C1 segment of cervical spinal cord (tissue), 14 donors: ENCODE measurements around the gene PRXL2B.
"Not testable (repeated sequence)": the region's sequence is repeated elsewhere in the genome, so short reads cannot be mapped to it uniquely, and the experiment has no call there.

Source experiments
- DNase-seq, 14 donors: peaks; one replicate each; lab custom pipeline; 2025; lab: John Stamatoyannopoulos, UW

PRXL2B gene

DNA sequence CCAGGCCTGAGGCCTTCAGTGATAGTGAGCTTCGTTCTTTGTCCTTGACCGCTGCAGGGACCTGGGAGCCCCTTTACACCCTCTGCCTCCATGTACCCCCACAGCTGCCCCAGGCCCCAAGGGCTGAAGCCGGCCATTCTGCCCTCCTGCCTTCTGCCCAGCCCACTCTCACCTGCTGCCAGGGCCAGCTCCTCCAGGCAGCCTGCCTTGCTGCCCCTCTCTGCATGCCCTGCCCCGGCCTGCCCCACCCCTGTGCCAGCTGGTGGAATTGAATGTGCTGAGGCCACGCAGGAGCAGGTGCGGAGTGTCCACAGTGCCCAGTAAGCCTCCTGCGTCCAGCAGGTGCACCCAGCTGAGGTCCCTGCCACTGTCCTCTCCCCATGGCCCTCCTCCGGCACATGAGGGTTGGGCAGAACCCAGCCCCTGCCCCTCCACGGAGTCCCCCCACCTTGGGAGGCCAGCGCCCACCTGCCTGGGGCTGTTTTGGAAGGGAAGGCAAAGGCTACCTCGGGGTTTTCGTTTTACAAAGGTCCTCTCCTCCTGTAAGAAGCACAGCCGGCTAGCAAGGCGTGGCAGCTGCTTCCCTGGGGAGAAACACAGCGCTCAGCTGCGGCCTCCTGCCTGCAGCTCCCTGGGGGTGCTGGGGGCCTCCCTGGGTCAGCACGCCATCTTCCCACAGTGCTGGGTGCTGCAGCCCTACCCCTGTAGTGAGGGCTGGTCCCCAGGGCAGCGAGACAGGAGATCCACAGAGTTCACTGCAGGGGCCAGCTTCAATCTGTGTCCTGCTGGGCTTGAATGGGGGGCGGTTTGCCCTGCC, 25.3 kb downstream of the PRXL2B start:
- no peak for DNase-seq

DNA sequence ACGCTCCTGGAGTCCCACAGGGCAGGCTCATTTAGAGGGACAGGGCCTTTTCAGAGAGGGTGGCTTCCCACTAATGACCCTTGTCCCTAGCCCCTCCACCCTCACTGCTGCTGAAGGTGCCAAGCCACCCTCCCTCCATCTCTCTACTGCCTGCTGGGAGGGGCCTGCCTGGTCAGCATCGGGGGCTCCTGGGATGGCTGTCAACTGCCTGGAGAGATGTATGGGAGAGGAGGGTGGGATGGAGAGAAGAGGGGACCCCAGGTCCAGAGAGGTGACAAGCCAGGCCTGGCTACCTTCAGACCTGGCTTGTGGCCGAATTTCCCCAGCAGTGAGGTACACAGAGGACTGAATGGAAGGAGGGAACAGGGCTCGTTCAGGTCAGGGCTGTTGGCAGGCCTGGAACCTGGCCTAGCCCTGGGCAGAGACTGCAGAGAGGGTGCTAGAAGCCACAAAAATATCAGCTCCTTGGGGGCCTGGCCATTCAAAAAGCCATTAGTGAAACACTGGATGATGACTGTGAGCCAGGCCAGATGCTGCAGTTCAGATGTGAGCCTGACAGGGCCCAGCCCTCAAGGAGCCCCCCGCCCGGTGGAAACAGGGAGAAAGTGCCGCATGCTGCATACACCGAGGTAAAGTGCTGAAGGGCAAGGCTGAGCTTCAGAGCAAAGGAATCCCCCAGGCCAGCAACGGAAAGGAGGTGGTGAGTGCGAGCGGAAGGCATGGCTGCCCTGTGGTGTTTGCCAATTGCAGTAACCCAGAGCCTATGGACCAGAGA, 26.2 kb downstream of the PRXL2B start:
- DNase-seq: no peak

DNA sequence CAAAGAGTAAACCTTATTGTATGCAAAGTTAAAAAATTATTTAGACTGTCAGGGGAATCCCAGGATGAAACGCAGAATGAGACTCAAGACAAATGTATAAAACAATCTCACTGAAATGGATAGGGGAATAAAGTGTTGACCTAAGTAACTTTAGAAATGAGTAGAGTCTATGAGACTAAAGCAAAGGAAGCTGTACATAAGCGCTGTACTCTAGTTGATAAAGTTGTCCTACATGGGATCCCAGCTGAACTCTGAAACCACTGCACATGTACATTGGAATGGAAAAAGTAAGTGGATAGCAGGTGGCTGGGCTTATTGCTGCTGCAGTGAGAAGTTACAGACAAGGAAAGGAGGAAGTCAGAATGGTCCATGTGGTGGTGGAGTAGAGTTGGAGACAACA, 27.6 kb downstream of the PRXL2B start:
- DNase-seq: no peak

DNA sequence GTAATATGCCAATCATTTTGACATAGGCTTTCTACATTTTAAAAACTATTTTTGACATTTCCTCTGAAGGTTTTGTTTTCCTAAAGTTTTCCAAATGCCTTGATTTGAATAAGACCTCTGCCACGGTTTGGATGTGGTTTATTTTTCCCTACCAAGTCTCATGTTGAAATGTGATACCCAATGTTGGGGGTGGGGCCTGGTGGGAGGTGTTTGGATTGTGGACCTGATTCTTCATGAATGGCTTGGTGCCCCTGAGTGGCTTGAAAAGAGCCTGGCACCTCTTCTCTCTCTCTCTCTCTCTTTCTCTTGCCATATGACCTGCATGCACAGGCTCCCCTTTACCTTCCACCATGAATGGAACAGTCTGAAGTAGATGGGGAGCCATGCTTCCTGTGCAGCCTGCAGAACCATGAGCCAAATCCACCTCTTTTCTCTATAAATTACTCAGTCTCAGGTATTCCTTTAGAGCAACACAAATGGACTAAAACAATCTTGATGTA, 31.4 kb downstream of the PRXL2B start:
- DNase-seq: no peak

DNA sequence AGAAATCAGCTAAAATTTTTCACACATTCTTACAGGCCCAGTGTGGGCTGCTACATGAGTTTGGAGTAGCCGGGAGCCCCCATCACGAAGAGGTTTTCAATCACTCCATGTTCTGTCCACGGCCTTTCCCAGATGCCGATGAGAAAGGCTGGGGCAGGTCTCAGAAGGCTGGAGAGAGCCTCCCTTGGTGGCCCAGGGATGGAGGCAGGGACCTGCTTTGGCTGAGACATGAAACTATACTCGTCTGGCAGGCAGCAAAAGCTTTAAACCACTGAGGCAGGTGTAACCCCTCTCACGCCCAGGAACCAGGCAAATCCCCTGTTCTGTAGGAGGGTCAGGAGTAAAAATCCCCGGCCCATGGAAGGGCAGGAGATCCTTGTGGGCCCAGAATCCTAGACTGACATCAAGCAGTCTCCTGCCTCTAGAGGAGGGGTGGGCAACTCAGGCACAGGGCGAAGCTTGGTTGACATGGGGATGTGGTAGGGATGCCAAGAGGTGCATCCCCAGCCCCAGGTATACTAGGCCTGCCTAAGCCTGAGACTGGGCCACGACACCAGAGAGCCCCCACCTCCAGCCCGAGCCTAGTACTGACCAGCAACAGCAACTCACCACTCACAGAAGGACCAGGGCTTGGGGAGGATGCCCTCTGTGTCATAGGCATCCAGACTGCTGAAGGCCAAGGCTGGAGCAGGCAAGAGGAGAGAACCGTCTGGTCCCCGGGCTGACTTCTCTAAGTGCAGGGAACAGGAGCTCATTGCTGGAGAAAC, 37.2 kb downstream of the PRXL2B start:
- DNase-seq: no peak

DNA sequence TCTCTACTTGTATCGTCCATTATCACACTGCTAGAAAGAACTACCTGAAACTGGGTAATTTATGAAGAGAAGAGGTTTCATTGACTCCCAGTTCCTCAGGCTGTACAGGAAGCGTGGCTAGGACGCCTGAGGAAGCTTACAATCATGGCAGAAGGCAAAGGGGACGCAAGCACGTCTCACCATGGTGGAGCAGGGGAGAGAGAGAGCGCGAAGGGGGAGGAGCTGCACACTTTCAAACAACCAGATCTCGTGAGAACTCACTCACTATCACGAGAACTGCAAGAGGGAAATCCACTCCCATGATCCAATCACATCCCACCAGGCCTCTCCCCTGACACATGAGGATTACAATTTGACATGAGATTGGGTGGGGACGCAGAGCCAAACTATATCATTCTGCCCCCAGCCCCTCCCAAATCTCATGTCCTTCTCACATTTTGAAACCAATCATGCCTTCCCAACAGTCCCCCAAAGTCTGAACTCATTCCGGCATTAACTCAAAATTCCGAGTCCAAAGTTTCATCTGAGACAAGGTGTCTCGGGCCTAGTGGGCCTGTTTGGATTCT, 38.2 kb downstream of the PRXL2B start:
- DNase-seq: no peak

DNA sequence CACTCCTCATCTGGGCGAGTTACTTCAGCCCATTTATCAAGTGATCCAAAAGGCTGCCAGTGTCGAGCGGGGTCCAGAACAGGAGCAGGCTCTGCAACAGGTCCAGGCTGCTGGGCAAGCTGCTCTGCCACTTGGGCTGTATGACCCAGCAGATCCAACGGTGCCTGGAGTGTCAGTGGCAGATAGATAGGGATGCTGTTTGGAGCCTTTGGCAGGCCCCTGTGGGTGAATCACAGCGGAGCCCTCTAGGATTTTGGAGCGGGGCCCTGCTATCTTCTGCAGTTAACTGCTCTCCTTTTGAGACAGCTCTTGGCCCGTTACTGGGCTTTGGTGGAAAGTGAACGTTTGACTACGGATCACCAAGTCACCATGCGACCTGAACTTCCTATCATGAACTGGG, 38.7 kb downstream of the PRXL2B start:
- no peak for DNase-seq

DNA sequence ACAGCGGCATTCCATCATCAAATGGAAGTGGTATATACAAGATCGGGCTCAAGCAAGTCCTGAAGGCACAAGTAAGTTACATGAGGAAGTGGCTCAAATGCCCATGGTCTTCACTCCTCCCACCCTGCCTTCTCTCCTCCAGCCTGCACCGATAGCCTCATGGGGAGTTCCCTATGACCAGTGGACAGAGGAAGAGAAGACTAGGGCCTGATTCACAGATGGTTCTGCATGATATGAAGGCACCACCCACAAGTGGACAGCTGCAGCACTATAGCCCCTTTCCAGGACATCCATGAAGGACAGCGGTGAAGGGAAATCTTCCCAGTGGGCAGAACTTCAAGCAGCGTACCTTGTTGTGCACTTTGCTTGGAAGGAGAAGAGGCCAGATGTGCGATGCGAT, 39.2 kb downstream of the PRXL2B start:
- not testable (repeated sequence) for DNase-seq

DNA sequence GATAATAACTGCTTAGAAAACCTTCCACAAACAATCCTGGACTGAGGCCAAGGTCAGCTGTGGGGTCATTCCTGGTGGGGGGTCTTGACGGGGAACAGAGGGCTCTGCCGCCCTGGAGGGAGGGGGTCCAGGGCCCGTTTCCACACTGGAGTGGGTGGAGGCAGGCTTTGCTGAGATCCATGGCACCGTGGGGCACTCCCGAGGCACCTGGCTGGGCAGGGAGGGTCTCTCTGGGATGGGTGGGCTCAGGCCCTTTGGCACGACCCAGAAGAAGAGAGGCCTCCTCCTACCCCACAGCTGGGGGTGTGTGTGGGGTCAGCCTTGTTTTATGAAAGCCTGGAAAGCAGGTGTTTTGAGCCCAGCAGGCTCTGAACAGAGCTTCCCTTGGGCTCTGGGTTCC, 41.2 kb downstream of the PRXL2B start:
- no peak for DNase-seq

DNA sequence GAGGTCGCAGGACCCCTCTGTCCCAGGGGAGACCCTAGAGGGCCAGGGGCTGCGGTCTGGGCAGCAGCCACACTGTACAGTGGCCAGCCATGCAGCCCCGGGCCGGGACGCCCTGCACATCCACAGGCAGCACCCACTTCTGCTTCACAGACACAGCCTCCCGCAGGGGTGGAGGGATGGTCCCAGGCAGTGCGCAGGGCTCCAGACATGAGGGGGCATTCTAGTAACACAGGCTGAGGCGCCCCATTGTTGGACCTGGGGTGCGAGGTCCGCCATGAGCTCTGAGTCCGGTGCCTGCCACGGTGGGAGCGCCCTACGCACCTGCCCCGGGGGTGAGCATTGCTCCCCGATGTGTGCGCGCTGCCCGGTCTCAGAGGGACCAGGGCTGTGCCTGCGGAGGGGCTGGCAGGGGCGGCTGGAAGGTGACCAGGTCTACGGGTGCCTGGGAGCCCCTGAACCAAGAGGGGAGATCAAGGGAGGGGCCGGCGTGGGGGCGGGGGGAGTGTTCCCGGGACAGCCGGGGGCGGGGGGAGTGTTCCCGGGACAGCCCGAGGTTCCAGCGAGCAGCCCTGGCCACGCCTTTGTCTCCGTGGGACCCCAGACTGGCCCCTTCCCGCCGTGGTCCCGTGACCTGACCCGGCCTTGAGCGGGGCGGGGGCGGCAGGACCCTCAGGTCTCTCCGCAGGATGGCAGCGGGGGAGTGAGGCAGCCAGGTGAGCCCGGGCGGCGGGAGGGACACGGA, 41.8 kb downstream of the PRXL2B start:
- DNase-seq: no peak

DNA sequence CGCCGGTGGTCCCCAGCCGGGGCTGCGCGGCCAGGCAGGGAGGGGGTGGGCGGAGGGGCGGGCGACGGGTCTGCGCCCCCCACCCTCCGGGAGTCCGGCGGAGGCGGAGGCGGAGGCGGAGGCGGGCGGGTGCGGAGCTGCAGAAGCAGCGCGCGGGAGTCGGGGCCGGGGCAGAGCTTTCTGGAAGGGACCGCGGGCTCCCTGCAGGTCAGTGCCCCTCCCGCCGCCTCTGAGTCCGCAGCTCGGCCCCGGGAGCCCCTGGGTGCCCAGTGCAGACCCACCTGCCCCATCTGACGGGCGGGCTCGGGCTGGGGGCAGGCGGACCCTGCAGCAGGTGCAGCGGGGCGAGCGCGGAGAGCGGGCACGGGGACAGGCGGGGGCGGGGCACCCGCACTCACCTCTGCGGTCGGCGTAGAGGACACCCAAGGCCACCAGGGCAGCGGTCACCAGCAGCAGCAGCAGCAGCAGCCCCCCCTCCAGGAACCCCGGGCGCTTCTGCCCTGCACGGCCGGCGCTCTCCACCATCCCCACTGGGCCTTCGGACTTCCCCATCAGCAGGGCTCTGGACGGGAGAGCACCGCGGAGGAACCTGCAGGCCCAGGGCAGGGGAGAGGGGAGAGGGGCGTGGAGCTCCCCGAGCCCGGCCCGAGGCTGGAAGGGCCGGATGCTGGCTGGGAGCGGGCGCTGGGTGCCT, 42.5 kb downstream of the PRXL2B start:
- DNase-seq: no peak

DNA sequence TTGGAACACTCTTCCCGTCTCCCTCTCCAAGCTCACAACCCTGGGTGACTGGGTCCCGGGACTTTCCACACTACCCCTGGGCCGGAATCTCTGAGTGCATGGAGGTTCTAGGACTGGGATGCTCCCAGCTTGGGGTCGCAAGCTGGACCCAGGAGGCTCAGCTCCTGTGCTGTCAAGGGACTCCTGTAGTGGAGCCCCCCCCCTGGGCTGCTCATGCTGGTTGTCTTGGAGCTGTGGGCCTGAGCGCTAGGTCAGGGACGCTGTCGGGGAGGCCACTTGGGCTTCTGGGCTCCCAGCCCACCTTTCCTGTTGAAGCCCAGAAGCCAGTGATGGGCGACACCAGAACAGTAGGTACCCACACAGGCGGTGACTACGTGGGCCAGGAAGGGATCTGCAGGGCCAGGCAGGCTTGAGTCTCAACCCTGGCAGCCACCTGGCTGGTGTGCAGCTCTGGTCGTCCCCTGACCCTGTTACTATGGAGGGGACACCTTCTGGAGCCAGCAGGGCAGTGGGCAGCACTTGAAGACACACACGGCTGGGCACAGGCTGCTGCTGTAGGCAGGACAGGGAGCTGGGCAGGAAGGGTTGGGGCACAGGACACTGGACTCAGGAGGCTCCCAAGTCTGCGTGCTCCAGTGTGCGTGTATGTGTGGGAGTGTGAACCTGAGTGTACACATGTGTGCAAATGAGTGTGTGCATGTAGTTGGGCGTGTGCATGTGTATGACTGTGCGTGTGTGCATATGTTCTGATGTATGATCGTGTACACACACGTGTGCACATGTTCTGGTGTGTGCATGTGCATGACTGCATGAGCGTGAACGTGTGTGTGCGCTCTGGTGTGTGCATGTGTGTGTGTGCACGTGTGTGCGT, 43.3 kb downstream of the PRXL2B start:
- no peak for DNase-seq

DNA sequence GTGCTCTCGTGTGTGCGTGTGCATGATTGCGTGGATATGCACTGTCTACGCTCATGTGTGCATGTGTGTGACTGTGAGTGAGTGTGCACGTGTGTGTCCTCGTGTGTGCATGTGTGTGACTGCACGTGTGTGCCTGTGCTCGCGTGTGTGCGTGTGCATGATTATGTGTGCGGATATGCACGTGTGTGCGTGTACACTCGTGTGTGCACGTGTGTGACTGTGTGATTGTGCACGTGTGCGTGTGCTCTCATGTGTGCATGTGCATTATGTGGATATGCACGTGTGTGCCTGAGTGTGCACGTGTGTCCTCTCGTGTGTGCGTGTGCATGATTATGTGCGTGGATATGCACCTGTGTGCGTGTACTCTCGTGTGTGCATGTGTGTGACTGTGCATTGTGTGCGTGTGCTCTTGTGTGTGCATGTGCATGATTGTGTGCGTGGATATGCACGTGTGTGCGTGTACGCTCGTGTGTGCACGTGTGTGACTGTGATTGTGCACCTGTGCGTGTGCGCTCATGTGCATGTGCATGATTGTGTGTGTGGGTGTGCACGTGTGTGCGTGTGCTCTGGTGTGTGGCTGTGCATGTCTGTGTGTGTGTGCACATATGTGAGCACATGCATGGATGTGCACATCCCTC, 44.0 kb downstream of the PRXL2B start:
- no peak for DNase-seq

DNA sequence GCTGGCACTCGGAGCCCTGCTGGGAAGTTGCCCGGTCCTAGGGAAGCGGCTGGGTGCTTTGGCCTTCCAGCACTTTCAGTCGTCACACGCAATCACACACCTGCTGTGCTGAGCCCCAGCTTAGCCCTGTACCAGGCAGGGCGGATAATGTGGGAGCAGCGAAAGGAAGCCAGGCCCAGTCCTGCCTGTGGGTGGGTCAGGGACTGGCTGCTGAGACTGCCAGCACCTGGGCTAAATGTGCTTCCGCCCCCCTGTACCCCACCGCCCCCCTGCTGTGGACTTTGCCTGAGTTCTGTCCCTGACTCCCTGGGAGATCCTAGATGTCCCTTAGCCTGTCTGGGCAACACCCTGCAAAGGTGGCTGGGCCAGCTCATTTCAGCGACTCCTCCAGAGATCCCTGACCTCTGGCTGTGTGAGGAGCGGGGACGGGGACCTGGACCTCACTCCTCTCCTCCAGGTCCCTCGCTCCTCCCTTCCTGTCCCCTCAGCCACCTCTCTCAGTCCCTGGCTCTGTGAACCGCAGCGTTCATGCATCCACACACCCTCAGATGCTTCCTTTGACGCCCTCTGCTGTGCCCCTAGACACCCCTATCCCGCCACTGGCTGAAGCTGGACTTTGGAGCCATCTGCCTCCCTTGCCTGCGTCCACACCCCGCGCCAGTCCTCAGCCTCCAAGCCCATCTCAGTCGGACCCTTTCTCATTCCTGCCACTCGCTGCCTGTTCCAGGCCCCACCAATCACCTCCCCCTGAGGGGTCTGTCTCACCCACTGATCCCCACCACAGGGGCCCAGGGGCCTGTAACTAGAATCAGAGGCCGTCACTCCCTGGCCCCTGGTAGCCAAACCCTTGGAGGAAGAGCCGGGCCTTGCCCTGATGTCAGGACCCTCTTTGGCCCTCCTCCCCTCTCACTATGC, 44.8 kb downstream of the PRXL2B start:
- DNase-seq: no peak

DNA sequence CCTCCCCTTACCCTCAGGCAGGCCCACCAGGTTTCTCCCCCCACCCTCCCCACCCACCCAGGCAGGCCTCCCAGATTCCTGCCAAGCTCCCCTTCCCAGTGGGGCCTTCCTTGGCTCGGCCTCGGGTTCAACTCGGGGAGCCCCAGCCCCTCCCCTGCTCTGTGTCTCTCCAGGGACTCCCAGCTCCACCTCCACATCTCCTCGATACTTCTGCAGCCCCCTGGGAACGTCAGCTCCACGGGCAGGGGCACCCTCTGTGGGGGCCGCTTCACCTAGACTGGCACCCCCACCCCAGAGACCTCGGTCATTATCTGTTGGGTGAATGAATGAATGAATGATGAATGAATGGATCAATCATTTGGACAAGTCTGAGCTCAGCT, 45.5 kb downstream of the PRXL2B start:
- DNase-seq: no peak

DNA sequence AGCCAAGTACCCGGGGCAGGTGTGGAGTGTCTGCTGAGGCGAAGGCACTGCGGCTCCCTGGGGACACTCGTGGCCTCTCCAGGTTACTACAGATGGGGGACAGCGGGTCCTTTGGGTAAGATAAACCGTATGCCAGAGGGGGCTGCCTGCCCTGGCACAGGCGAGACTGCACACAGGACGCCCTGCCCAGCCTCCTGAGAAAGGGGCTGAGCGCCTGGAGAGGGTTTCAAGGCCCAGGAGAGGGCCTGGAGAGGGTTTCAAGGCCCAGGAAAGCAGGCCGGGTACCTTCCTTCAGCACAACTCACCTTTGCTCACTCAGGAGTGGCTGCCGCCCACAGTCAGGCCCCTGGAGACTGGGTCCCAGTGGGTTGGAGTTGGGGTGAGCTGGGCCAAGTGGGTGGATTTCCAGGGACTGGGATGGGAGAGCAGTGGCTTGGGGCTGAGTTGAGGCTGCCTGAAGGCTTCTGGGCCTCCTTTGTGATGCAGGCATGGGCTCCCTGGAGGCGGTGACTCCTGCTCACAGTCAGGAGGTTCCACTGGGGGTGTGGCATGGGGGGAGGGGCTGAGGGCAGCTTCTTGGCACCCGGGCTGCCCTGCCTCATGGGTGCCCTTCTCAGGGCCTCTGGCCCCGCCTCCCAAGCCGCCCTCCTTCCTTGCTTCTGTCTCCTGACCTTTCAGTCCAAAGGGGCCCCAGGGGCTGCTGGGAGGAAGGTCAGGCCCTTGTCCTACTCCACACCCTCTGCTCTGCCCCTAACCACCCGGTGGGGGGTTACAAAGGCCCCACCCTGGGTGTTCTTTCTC, 46.2 kb downstream of the PRXL2B start, which contains the start of gene MMEL1:
Gene MMEL1, minus strand, starts transcription at position 456 of the 801 bp plus-strand sequence. CDS start 3,532 bp downstream, outside the sequence.
- DNase-seq: no peak

DNA sequence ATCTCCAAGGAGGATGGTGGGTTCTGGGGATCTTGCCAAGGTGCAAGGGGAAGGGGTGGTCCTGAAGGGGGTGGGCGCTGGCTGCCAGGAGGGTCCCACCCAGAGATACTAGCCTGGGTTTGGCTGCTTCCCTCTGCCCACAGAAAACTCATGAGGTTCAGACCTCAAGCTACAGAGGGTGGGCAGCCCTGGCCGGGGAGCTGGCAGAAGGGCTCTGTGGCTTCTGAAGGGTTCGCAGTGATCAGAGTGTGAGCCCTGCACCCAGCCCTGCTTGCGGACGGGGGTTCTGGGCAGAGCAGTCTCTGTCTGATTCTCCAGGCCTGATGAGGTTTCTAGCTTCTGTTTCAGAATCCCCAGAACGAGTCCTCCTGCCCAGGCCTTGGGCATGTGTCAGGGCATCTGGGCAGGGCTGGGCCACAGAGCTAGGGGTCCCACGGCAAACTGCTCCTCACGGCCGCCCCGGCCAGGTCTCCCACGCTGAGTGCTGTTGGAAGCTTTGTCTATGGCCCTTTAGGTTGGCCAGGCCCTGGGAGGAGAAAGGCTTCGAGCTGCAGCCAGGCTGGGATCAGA, 46.9 kb downstream of the PRXL2B start:
- no peak for DNase-seq
